Measurements from ENCODE around the gene ANKRD33. TPM values are rescaled to one million over a fixed set of nuclear protein-coding genes. Genes with fewer than 3 reads are reported as not detected.

Gene ANKRD33
- total RNA-seq, 1 donor from 2014 or later, result not detected

DNA sequence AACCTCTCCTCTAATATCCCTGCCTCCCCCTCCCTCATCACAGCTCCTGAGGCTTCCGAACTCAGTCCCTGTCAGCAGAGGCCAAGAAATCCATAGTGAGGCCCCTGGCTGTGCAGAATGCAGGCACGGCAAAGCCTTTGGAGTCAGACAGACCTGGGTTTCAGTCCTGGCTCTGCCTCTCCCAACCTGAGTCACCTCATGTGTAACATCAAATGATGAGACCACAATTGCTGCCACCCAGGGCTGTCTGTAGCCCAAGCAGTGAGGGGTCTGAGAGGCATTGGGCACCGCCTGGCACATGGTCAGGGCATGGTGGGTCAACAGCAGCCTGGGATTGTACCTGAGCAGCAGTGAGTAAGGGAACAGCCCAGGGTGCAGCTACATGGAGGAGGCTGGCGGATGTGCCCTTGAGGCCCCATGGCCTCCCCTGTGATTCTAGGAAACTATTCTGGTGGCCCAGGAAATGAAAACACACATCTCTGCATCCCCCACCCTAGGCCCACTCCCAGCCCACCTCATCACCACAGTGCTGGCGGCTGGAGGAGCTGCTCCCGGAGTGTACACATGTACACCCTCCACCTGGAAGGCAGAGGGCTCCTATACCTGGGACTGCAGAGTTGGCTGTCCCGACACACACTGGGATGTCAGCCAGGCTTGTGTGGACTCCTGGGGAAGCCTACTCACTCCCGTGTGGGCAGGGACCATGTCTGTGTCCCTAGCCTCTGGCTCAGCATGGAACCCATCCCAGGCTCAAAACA is 7.7 kb downstream of the ANKRD33 start:
- DNase-seq (ENCODE audit: missing footprints), result peak; percentile 65
- intact Hi-C loops (cut with DNase I), result loop anchor here (1.0 to 2.0 kb wide), 2 partner anchors 28 to 85 kb away; no protein-coding TSS in a partner anchor
- no peak for ATAC-seq

DNA sequence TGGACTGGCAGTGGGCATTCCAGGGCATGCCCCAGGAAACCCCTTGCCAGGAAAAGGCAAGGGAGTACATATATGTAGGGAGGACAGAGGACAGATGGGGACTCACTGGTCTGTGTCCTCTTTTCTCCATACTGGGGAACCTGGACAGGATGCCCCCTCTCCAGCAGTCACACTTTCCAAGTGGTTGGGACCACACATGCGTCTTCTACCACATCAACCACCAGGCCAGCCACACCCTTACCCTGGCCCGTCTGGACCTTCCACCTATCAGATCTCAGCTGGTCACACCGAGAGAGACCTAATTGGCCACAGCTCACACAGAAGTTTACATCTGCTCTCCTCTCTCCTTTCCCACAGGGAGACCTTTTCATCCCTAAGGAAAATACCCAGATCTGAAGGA is 8.3 kb downstream of the ANKRD33 start:
- intact Hi-C loops (cut with DNase I), result no loop called here
- peak; percentile 9 for DNase-seq (ENCODE audit: missing footprints)
- ATAC-seq, result no peak

DNA sequence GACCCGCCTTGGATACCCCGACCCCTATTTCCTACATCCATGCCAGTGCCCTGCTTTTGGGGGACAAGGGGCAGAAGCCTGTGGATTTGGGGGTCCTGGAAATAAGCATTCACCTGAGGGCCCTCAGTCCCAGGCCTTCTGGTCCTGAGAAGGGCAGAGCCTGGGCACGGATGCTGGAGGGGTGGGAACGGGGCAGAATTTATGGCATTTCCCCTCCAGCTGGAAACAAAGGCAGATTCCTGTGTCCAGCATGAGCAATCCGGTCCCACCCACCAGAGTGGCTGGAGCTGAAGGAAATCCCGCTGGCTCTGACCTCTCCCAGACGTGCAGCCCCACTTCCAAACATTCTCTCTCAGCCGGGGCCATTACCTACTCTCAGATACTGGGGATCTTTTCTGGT is 9.3 kb downstream of the ANKRD33 start:
- DNase-seq (ENCODE audit: missing footprints) (peak; percentile 56), ATAC-seq (no peak)
- intact Hi-C loops (cut with DNase I), result no loop called here

DNA sequence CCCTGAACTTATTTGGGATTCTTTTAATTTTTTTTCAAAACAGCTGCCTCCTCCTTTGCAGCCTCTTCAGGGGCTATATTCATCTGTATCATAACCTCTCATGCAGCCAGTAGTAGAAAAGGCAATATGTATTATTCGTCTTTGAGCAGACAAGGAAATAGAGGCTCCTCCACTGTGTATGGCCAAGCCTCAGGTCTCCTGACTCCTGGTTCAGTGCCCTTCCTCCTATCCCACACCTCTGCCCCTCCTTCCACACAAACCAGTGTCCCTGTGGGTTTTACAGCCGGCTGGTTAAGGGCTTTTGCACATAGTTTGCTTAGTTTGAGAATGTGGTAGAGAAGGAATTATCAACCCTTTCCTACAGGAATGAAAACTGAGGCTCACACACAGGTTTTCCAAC is 10.6 kb downstream of the ANKRD33 start:
- no peak for DNase-seq (ENCODE audit: missing footprints)
- ATAC-seq, result no peak
- intact Hi-C loops (cut with DNase I), result no loop called here

DNA sequence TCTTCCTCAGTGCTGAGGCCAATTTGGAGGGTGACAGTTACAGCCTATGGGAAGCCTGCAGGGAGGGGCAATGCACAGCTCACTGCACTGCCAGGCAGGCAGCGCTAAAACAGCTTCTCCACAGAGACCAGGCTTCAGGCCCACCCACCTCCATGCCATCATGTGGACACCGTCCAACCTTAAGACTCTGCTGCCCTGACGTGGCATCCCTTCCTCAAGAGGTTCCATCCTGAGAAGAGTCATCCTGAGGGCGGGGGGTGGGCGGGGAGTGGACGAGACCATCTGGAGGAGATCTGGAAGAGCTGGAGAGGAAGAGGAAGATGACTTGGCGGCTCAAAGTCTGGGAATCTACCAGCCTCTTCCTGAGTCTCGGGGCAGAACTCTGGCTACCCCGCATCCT is 11.0 kb downstream of the ANKRD33 start:
- peak; percentile 6 for DNase-seq (ENCODE audit: missing footprints)
- intact Hi-C loops (cut with DNase I), result no loop called here
- ATAC-seq, result no peak

DNA sequence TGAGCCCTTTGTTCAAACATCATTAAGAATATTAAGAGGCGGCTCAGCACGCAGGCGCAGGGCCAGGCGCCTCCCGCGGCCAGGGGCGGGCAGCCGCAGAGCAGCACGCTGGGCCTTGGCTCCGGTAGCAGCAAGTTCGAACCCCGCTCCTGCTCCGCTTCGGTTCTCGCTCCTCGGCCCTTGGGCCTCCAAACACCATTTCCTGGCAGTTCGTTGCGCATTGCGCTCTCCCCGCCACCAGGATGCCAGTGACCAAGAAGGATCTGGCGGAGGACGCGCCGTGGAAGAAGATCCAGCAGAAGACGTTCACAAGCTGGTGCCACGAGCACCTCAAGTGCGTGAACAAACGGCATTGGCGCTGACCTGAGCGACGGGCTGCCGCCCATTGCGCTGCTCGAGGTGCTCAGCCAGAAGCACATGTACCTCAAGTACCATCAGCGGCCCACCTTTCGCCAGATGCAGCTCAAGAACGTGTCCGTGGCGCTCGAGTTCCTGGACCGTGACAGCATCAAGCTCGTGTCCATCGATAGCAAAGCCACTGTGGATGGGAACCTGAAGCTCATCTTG is 12.5 kb downstream of the ANKRD33 start:
- intact Hi-C loops (cut with DNase I), result no loop called here
- peak; percentile 65 for DNase-seq (ENCODE audit: missing footprints)
- no peak for ATAC-seq

DNA sequence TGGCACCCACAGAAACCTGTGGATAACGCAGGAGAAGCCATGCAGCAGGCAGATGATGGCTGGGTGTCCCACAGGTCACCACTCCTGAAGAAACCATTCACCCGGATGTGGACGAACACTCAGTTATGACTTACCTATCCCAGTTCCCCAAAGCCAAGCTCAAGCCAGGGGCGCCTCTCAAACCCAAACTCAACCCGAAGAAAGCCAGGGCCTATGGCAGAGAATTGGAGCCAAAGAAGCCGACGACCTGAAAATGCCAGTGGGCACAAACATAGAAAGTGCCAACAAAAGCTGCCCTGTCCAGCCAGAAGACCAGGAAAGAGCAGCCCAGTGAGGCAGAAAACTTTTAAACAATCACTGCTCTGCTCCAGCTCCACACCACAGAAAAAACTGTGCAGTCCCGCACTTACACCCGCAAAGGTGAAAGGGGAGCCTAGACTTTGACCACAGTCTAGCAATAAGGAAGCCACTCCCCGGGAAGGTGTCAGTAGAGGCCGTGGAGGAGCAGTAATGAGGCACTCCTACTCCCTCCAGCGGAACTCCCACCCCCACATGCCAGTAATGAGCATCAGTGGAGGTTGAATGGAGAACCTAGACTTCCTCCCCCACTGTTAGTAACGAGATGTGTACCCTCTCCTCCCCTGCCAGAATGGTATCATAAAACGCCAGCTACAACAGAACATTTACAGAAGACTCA is 13.4 kb downstream of the ANKRD33 start:
- DNase-seq (ENCODE audit: missing footprints) (no peak), ATAC-seq (no peak)
- intact Hi-C loops (cut with DNase I), result no loop called here

DNA sequence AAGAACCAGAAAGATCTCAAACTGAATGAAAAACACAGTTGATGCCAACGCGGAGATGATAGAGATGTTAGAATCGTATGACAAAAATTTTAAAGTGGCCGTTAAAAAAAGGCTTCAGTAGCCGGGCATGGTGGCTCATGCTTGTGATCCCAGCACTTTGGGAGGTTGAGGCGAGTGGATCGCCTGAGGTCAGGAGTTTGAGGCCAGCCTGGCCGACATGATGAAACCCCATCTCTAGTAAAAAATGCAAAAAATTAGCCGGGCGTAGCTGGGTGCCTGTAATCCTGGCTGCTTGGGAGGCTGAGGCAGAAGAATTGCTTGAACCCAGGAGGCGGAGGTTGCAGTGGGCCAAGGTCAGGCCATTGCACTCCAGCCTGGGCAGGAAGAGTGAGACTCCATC is 14.0 kb downstream of the ANKRD33 start:
- intact Hi-C loops (cut with DNase I), result no loop called here
- DNase-seq (ENCODE audit: missing footprints), result no peak
- no peak for ATAC-seq

DNA sequence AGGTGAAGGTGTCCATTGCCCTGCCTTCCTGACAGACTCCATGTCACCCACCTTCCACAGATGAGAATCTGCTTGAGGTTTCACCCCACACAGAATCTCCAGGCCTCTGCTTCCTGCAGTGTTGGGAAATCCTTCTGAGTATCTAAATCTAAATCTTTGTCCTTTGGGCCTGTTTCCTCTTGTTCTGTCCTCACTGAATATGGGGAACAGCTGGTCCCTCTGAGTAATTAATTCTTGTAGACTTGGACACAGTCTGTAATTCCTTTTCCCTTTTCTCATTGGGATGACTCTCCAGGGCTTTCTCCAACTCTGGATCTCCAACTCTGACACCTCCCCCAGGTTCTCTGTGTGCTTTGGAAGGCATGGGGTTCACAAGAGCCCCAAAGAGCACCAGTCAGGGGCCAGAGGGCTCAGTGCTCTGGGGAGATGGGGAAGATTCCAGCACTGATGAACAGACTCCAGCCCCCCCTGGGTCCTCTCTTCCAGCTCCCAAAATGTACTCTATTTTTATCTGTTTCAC is 17.1 kb downstream of the ANKRD33 start:
- ATAC-seq (peak; percentile 78), DNase-seq (ENCODE audit: missing footprints) (peak; percentile 73)
- intact Hi-C loops (cut with DNase I), result no loop called here

DNA sequence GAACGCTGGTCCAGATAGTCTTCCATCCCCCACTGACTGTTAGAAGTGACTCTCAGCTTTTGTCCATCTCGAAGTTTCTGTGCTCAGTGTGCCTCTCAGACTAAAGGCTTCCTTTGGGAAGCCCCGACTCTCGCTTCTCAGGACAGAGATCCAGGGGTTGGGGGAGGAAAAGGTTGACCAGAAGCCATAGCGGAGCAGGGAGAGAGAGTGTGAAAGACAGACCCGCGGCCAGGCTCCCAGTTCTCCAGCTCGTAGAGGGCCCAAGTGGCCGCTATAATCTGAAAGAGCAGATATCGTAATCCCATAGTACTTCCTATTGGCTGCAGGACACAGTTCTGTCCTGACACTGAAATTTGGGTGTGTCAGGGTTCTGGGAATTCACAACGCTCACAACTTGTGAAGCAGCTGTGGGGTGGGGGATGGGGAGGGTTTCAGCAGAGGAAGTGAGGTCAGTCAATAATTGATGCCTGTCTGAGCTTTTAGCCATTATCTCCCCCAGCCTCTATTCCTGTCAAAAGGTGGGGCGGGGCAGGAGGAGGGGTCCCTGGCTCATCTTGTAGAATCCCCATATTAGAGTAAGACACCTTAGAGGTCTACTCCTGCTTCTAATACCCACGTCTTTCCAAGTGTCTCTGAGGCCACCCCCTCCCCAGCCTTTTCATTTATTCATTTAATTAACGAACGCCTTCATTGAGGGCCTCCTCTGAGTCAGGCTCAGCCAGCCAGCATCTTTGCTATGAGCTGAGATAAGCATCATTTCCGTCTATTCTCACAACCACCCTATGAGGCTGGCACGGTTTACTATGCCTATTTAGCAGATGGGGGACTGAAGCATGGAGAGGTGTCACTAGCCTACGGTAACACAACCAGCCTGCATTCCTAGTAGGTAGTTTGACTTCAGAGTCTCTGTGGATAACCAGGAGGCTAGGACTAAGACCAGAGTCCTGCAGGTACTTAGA is 17.8 kb downstream of the ANKRD33 start:
- DNase-seq (ENCODE audit: missing footprints), result peak; percentile 90
- ATAC-seq, result peak; percentile 88
- intact Hi-C loops (cut with DNase I), result no loop called here

DNA sequence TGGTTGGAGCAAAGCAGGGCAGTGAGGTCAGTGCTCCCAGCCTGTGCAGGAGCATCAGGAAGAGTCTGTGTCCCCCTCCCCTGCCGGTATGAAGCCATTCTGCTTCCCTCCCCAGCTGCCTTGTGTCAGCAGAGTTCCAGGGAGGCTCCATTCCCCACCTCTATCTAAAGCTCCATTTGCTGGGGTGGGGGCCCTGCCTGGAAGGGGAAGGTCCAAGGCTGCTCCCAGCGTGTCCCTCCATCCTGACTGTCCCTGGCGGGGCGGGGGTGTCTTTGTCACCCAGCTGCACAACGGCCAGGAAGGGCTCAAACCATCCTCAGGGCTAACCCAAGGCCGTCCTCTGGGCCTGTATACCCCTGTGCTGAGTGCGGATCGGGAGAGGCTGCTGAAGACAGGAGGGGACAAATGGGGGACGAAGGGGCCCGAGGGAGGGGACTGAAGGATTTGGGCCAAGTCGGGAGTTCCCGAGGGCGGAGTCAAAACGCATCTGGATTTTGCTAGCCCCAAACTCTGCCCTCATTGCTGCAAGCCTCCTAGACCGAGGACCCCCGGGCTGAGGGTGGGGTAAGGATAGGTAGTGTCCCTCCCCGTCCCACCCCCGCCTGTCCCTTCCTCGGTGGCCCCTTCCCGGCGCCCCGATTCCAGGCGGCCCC is 18.7 kb downstream of the ANKRD33 start:
- intact Hi-C loops (cut with DNase I), result no loop called here
- DNase-seq (ENCODE audit: missing footprints), result peak; percentile 60
- ATAC-seq, result peak; percentile 8

DNA sequence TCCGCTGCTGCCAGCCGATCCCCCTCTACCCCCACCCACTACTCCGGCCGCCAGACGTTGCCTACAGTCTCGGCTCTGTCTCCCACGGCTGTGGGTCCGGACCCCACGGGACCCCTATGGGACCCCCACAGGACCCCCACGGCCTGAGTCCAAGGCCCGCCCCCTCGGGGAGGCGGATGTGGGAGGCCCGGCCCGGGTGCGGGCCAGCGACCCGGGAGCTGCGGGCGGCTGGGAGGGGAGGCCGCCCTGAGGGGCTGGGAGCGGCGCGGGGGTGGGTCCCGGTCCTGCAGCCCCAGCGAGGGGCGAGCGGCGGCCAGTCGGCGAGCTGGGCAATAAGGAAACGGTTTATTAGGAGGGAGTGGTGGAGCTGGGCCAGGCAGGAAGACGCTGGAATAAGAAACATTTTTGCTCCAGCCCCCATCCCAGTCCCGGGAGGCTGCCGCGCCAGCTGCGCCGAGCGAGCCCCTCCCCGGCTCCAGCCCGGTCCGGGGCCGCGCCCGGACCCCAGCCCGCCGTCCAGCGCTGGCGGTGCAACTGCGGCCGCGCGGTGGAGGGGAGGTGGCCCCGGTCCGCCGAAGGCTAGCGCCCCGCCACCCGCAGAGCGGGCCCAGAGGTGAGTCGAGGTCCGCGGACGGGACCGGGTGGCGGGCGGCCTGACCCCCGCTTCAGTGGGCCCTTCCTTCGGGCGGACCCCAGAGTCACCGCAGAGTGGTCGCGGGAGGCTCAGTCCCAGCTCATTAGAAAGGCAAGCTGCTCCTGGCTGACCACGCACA is 19.4 kb downstream of the ANKRD33 start, which contains the start of gene ACVRL1:
Gene ACVRL1, plus strand, starts transcription at position 422 of the 773 bp plus-strand sequence. CDS start 4,971 bp downstream, outside the sequence.
- ATAC-seq (peak; percentile 14), DNase-seq (ENCODE audit: missing footprints) (peak; percentile 73)
- intact Hi-C loops (cut with DNase I), result no loop called here

DNA sequence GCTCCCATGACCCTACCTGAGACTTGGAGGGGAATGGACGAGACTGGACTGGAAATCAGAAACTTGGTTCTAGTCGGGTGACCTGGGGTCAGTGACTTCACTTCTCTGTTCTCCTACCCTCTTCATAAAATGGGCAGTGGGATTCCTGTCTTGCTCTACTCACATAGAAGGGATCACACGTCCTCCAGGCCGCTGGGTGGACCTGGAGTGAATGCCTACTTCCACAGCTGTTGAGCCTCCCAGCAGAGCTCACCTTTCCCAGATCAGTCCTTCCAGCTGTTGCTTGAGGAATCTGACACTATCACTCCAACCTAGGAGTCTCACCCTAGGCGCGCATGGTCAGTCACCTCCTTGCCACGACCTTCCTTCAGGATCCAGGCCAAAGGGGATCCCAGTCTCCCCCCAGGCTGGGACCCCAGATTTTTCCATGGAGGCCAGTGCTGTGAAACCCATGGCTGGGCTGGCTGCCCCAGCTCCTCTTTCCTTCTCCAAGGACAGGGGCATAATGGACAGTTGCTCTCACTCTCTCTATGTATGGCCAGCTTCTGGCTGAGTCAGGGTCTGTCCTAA is 20.0 kb downstream of the ANKRD33 start:
- intact Hi-C loops (cut with DNase I), result no loop called here
- DNase-seq (ENCODE audit: missing footprints), result peak; percentile 41

DNA sequence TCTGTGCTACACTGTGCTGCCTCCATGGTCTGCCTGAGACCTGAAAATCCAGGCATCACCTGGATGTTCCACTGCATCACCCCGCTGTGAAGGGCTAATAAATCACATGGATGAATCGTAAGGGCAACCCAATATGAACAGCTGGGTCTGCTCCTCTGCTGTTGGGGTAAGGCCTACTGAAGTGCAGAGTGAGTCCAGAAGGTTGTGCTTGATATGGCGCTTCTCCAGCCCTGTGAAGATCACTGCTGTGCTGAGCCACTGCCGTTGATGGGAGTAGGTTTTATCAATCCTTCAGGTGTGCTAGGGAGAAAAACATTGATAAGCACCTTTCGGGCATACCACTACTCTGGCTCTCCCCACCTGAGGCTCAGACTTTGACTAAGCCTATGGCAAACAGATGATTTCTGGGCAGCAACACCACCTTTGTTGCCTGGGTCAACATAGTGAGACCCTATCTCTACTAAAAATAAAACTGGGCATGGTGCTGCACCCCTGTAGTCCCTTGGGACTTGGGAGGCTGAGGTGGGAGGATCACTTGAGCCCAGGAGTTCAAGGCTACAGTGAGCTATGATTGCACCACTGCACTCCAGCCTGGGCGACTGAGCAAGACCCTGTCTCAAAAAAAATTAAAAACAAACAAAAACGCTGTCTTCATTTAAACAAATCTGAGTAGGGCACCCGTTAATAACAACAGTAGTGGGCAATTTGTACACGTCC is 21.1 kb downstream of the ANKRD33 start:
- ATAC-seq, result no peak
- peak; percentile 47 for DNase-seq (ENCODE audit: missing footprints)
- intact Hi-C loops (cut with DNase I), result no loop called here

More for the DNA sequence above, 20.0 kb downstream of the ANKRD33 start:
- no peak for ATAC-seq

DNA sequence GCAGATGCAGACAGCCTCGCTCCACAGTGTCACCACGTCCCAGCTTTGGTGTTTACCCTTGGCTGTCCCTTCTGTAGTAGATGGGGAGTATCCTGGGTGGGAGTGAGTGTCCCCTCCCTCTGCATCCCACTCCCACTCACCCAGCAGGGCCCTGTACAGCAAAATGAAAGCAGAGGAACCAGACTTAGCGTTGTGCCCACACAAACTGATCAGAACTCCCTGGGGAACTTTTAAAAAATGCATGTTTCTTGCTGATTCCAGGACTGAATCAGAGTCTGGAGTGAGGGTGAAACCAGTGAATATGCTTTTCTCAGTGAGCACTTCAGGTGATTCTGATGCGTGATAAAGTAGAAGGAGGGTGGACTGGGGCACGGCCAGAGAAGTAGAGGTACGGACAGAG is 22.3 kb downstream of the ANKRD33 start:
- intact Hi-C loops (cut with DNase I), result no loop called here
- ATAC-seq (no peak), DNase-seq (ENCODE audit: missing footprints) (no peak)

DNA sequence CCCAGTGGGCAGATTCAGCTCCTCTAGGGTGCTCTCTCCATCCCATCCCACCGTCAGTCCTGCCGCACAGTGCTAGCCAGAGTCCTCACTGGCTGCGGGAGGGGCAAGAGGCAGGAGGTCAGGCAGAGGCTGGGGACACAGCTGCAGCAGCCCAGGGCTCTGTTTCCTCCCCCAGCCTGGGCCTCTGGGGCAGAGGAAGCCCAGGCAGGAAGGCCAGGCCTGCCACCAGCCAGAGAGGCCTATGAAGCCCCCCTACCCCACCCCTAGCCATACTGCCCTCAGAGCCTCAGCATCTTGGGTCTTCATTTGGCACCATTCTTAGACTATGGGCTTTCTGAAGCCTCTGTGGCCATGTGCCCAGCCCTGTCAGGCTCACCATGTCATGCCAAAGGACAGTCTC is 22.8 kb downstream of the ANKRD33 start:
- ATAC-seq (no peak), DNase-seq (ENCODE audit: missing footprints) (peak; percentile 57)
- intact Hi-C loops (cut with DNase I), result no loop called here

All from Right ventricle myocardium inferior (tissue), 1 donor.